HG03571 (cell line): ENCODE data around the gene SPON1.
"Not testable (repeated sequence)": the region's sequence is repeated elsewhere in the genome, so short reads cannot be mapped to it uniquely, and the experiment has no call there.

ENCODE experiments used
- ATAC-seq: cut with Tn5 transposase; IDR thresholded peaks from one replicate; pipeline ENCODE4 v1.9.1; 2021; ENCODE audit not compliant: unreplicated experiment

Gene SPON1

GRCh38 chr11:13974631-13975030 lies 12.1 kb downstream of the SPON1 start:
- ATAC-seq: no peak

GRCh38 chr11:13983081-13983751 lies 20.7 kb downstream of the SPON1 start:
- ATAC-seq: no peak

DNA sequence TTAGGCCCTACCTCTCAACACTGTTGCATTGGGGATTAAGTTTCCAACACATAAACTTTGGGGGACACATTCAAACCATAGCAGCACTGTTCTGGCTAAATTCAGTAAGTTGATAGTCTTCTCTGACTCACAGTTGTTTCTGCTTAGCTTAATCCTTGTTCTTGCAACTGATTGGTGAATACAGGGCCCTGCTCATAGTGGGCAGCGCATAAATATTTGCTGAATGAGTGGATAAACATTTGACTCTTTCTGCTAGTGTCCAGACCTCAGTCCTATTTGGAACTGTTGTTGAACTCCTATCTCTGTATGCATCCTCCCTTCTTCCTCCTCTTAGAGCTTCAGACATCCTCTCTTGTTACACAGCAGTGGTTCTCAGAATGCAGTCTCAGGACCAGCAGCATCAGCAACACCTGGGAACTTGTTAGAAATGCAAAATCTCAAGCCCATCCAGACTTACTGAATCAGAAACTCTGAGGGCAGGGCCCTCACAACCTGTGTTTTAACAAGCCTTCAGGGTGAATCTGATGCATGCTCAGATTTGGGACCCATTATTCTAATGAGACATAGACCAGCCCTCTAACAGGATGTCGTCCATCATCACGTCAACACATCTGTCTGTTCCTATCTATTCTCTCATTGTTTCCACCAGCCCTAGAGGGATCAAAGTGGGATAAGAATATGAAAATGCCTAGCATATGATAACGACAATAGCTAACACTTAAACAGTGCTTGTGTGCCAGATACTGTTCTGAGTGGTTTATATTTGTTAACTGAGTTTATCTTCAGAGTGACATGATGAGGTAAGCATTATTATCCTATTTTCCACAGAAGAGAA lies 22.3 kb downstream of the SPON1 start:
- ATAC-seq: no peak

GRCh38 chr11:13986695-13987094 lies 24.2 kb downstream of the SPON1 start:
- ATAC-seq: not testable (repeated sequence)

DNA sequence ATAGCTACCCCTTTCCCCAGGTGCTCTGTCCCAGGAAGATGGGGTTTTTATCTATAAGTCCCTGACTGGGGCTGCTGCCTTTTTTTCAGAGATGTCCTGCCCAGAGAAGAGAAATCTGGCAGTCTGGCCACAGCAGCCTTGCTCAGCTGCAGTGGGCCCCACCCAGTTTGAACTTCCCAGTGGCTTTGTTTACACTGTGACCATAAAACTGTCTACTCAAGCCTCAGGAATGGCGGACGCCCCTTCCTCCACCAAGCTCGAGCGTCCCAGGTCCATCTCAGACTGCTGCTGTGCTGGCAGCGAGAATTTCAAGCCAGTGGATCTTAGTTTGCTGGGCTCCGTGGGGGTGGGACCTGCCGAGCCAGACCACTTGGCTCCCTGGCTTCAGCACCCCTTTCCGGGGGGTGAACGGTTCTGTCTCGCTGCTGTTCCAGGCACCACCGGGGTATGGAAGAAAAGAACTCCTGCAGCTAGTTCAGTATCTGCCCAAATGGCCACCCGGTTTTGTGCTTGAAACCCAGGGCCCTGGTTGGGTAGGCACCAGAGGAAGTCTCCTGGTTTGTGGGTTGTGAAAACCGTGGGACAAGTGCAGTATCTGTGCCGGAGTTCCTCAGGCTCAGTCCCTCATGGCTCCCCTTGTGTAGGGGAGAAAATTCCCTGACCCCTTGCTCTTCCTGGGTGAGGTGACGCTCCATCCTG lies 29.8 kb downstream of the SPON1 start:
- not testable (repeated sequence) for ATAC-seq

GRCh38 chr11:13993096-13993765 lies 30.7 kb downstream of the SPON1 start:
- no peak for ATAC-seq

DNA sequence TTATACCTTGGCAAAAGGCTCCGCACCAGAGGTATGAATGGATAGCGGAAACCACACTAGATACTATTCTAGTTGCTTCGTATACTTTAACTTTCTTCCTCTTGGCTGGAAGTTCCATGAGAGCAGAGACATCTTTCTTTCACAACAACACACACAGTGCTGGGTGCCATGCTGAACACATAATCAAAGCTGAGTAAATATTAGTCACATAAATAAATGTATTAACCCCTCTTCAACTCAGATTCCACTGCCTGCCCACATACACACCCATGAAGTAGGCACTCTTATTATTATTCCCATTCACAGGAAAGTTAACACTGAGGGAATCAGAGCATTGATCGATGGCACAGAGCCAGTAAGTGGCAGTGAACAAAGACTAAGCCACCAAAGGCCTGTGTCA lies 35.4 kb downstream of the SPON1 start:
- no peak for ATAC-seq

DNA sequence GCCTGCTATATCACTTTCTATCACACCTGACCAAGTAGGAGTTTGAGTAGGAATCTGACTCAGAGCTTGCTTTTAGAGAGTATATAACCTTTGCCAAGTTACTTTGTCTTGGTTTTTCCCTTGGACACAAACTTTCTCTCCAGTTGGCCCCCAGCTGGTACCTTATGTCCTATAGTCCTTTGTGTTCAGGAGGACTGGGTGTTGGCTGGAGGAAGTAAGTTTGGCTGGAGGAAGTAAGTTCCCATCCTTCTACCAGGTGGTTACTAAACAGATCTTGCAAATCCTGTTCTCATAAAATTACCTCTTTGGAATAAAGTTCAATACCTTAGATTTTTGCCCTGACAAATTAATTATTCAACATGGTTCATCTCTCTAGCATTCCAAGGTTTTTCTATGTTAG lies 37.2 kb downstream of the SPON1 start:
- ATAC-seq: no peak

DNA sequence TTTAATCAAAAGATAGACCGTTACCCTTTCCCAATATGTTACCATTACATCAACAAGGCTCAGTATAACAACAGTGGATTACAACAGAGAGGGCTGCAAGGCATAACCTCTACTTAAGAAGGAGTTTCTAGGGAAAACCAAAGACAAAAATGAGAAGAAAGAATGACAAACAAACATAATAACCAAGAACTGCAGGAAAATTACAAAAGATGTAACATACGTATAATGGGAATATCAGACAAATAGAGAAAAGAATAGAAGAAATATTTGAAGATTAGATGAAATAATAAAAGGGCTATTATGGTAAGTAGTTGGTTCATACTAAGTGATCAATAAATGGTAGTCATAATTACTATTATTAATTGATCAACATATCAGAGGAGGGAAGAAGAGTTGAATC lies 39.1 kb downstream of the SPON1 start:
- ATAC-seq: no peak

DNA sequence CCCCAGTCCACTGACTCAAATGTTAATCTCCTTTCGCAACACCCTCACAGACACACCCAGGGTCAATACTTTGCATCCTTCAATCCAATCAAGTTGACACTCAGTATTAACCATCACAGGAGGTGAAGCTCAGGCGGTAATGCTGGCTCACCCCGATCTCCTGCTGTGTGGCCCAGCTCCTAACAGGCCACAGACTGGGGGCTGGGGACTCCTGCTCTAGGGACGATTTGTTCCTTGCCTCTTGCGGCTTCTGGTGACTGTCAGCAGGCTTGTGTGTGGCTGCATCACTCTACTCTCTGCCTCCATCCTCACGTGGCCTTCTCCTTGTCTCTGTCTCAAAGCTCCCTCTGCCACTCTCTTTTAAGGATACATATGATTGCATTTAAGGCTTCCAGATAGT lies 45.0 kb downstream of the SPON1 start:
- ATAC-seq: no peak

DNA sequence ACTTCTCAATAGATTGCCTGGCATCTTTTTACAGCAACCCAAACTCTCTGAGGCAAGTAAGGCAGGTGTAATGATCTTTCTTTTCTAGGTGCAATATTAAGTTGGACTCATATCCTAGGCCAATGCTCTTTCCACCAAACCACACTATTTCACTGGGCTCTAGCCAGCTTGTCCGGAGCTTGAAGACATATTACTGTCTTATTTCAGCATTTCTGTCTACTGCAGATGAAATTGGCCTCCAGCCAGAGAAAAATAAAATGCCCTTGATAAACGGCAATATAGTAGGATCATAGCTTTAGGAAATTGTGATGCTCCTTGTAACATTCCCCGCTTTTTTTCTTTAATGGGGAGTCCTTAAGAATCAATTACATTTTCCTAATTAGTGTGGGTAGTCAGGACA lies 48.1 kb downstream of the SPON1 start:
- no peak for ATAC-seq

- ATAC-seq: no peak
Measured at GRCh38 chr11:14012846-14013245, 50.3 kb downstream of the SPON1 start.

DNA sequence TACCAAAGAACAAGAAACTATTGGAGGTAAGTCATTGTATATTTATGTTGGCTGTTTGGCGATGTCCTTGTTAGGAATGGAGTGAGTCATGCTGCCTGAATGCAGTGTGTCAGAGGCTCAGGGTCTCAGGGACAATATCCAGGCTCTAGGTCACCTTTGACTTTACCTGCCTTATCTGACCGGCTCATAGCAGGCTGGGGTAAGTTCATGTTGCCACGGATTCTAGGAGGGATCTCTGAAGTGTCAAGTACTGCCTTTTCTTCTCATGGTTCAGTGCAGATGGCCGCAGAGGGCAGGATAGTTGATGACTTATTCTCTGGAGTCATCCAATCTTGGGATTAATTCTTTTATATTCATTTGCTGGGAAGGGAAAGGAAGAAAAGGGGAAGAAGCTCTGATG lies 53.2 kb downstream of the SPON1 start:
- ATAC-seq: no peak

DNA sequence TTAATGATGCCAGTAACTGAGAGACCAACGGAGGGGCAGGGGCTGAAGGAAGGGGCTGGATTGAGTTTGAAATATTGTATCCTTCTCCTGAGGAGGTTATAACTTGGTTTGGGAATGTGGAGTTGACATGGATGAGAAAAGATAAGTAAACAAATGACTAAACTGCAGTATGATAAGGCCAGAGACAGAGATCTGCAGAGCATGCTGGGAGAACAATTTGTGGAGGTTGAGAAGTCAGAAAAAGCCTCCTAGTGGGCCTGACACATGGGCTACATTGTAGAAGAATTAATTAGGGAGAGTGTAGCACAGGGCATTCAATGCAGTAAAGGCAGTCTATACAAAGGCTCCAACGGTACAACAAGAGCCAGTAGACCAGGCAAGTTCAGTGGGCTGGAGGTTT lies 55.9 kb downstream of the SPON1 start:
- no peak for ATAC-seq

GRCh38 chr11:14021738-14022137 lies 59.2 kb downstream of the SPON1 start:
- ATAC-seq: no peak

- no peak for ATAC-seq
Measured at GRCh38 chr11:14022251-14022650, 59.7 kb downstream of the SPON1 start.

DNA sequence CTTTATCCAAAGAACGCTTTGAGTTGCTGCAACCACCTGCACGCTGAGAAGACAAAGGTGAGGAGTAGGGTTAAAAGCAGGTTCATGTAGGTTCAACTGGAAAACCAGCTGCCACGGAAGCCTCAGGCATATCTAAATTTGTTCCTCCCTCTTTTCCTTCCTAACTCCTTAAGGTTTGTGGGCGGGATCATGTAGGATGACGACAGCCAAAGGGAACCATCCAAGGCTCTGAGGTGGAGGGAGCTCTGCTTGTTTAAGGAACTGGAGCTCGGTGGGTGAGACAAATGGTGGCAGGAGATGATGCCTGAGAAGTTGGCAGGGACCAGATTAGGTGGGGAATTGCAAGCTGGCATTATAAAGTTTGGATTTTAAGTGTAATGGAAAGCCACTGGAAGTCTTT lies 60.3 kb downstream of the SPON1 start:
- no peak for ATAC-seq

- no peak for ATAC-seq
Measured at GRCh38 chr11:14026961-14027360, 64.4 kb downstream of the SPON1 start.

DNA sequence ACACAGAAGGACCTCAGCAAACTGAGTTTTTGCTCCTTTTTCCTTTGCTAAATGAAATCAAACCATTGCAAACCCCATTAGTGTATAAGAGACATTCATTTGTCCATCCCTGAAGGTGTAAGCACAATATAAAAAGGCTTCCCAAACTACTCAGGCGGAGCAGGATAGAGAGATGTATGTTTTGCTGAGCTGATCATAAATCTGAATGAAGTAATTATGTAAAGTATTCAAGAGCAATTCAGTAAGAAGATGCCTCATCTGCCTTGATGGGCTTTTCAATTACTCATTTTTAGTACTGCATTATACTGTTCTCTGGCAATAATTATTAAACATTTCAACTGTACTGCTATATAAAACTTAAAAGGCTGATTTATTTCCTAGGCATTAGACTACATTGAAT lies 65.0 kb downstream of the SPON1 start:
- no peak for ATAC-seq

DNA sequence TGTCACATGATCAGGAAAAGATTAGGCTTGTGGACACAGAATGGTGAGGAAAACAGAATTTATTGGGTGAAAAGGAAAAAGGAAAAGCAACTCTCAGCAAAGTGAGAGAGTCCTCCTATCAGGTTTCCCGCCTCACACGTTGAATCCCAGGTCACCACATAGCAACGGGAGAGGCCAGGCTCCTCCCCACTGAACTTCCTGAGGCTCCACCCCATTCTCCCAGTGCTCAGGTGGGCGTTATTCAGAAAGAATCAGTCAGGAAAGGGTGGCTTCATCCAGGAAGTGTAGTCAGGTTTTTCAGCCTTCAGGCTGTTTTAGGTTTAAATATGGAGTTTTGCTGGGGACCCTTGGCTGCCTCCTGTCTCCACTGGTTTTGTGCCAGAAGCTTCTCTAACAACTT lies 66.9 kb downstream of the SPON1 start:
- no peak for ATAC-seq
